Ascending aorta (tissue), 2 donors: ENCODE data around the gene NLRP8. TPM values are rescaled to one million over a fixed set of nuclear protein-coding genes. Genes with fewer than 3 reads are reported as not detected.

Source experiments
- DNase-seq, 2 donors: peaks; one replicate each; pipeline ENCODE4 v3.0.0-alpha.2; 2019; ENCODE audit warnings: low spot score in 2 of 2
- H3K27ac ChIP-seq, 2 donors: fragments of 200-600 bp; sonication (generic); one replicate each; pipeline ENCODE4 v1.5.1; 2016 to 2017; ENCODE audit warnings: mild to moderate bottlenecking in 1 of 2
- H3K27me3 ChIP-seq: fragments of 200-600 bp; sonication (generic); one replicate; pipeline ENCODE4 v1.5.1; 2017
- H3K36me3 ChIP-seq, 2 donors: fragments of 200-600 bp; sonication (generic); one replicate each; pipeline ENCODE4 v1.5.1; 2016
- H3K4me1 ChIP-seq, 2 donors: fragments of 200-600 bp; sonication (generic); one replicate each; pipeline ENCODE4 v1.5.1; 2016 to 2017; ENCODE audit warnings: mild to moderate bottlenecking in 1 of 2
- H3K4me3 ChIP-seq, 2 donors: fragments of 200-600 bp; sonication (generic); one replicate each; pipeline ENCODE4 v1.5.1; 2016 to 2017; ENCODE audit warnings: mild to moderate bottlenecking in 1 of 2
- H3K9me3 ChIP-seq, 2 donors: fragments of 200-600 bp; sonication (generic); one replicate each; pipeline ENCODE4 v1.5.1; 2016
- intact Hi-C: fragments of 100-400 bp; cut with DNase I; formaldehyde crosslinking; loops from one replicate; pipeline ENCODE4 v1.15.1; 2023
- total RNA-seq: library from RNA; depleted of rRNA; stranded (reverse); fragments of >200 nt; gene quantifications from one replicate; pipeline ENCODE4 v1.1.0, GENCODE V29; 2016
- TF ChIP-seq, protein P1 (sequence below), 3 experiments: fragments of 200-600 bp in 2 of 3; fragments of 450-650 bp in 1 of 3; sonication (generic) in 2 of 3; IDR thresholded peaks; one replicate each; pipeline ENCODE4 v1.5.1; 2016 to 2019; ENCODE audit warnings: antibody characterized with exemption in 3 of 3, mild to moderate bottlenecking in 1 of 3, moderate library complexity in 1 of 3

The NLRP8 gene
- total RNA-seq, 1 donor from 2014 or later: not detected

GRCh38 chr19:55956431-55956830 lies 8.8 kb downstream of the NLRP8 start:
- DNase-seq: no peak
- Histone ChIP-seq H3K27ac (no peak overlapping the region), H3K36me3 (no peaks in the 10 kb centered on the region), H3K4me3 (no peak overlapping the region), H3K9me3 (no peaks in the 10 kb centered on the region), H3K4me1 (no peaks in the 10 kb centered on the region), H3K27me3 (no peaks in the 10 kb centered on the region)
- TF ChIP-seq, protein P1, sequence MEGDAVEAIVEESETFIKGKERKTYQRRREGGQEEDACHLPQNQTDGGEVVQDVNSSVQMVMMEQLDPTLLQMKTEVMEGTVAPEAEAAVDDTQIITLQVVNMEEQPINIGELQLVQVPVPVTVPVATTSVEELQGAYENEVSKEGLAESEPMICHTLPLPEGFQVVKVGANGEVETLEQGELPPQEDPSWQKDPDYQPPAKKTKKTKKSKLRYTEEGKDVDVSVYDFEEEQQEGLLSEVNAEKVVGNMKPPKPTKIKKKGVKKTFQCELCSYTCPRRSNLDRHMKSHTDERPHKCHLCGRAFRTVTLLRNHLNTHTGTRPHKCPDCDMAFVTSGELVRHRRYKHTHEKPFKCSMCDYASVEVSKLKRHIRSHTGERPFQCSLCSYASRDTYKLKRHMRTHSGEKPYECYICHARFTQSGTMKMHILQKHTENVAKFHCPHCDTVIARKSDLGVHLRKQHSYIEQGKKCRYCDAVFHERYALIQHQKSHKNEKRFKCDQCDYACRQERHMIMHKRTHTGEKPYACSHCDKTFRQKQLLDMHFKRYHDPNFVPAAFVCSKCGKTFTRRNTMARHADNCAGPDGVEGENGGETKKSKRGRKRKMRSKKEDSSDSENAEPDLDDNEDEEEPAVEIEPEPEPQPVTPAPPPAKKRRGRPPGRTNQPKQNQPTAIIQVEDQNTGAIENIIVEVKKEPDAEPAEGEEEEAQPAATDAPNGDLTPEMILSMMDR (IDR thresholded peaks at IDR 0.05): no peak
- intact Hi-C loops: no loop called here

- no peaks in the 10 kb centered on the region for H3K4me1 ChIP-seq
- TF ChIP-seq, protein P1 (IDR thresholded peaks at IDR 0.05): no peak
- no peak overlapping the region for H3K4me3 ChIP-seq
- no peak for DNase-seq
- no peaks in the 10 kb centered on the region for H3K9me3 ChIP-seq
- H3K36me3 ChIP-seq: no peaks in the 10 kb centered on the region
- H3K27ac ChIP-seq: no peak overlapping the region
- intact Hi-C loops: no loop called here
- H3K27me3 ChIP-seq: no peaks in the 10 kb centered on the region
Measured at GRCh38 chr19:55958356-55958755, 10.7 kb downstream of the NLRP8 start.

DNA sequence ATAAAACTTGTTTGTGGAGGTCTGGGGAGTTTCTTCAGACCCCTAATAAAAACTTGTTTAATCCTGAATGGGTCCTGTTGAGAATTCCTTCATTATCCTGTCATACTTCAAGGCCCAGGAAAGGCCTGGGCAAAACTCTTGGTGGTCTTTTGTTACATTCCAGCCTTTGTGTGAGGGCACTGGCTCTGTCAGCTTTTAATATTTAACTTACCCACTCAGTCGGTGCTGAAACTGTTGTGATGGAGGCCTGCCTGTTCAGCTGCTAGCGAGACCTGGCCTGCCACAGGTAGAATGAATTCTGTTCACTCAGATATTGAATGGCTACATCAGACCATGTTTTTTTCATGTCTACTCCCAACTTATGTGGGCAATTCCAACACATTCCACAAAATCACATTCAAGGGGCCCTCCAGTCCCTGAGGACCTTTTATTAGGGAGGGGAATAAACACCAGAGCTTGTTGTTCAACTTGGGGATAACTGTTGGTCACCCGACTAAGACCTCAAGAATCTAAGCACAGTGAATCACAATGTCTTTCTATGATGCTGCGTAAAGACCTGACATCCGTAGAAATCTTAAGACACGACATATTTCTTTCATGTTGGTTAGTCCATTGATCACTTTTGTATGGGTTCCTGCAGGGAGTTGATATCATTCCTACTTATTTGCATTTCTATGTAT lies 12.5 kb downstream of the NLRP8 start:
- intact Hi-C loops: no loop called here
- H3K9me3 ChIP-seq: no peaks in the 10 kb centered on the region
- TF ChIP-seq, protein P1 (IDR thresholded peaks at IDR 0.05): no peak
- H3K36me3 ChIP-seq: no peaks in the 10 kb centered on the region
- H3K4me1 ChIP-seq: no peaks in the 10 kb centered on the region
- H3K27ac ChIP-seq: no peak overlapping the region
- H3K4me3 ChIP-seq: no peak overlapping the region
- DNase-seq: no peak
- no peaks in the 10 kb centered on the region for H3K27me3 ChIP-seq

DNA sequence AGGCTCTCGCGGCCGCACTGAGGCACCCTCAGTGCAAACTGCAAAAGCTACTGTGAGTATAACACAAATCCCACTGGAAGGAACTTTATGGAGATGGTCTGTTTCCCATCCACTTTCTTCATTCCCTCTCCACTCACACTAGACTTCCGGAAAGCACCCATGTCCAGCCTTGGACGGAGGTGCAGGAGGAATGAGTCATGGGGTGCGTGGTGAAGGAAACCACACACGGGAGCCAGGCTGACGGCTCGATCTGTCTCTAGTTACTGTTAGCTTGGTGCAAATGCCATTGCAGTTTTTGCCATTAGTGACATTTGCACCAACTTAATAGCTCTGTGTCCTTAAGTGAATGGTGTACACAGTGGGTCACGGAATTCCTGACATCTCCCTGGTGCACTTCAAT lies 14.6 kb downstream of the NLRP8 start:
- DNase-seq: no peak
- H3K27ac ChIP-seq: no peak overlapping the region
- TF ChIP-seq, protein P1 (IDR thresholded peaks at IDR 0.05): no peak
- H3K9me3 ChIP-seq: no peaks in the 10 kb centered on the region
- intact Hi-C loops: no loop called here
- no peaks in the 10 kb centered on the region for H3K27me3 ChIP-seq
- no peaks in the 10 kb centered on the region for H3K36me3 ChIP-seq
- no peak overlapping the region for H3K4me3 ChIP-seq
- H3K4me1 ChIP-seq: no peaks in the 10 kb centered on the region

DNA sequence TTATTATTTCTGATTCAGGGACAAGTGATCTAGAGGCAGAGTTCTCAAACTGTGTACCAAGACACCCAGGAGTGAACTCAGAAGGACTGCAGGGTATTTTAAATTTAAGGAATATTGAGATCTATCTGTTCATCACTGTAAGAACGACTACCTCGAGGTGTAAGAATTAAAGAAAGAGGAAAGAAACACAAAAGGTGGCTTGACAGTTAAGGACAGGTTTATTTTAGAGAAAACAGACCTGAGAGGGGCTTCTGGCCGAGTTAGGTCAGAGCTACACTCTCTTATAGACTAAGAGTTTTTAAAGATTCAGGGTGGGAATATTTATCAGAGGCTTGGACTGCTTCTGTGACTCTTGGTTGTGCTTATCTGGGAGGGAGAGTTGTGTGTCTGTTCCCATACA lies 26.4 kb downstream of the NLRP8 start:
- intact Hi-C loops: no loop called here
- no peak for DNase-seq
- Histone ChIP-seq H3K9me3 (no peaks in the 10 kb centered on the region), H3K4me3 (no peak overlapping the region), H3K36me3 (no peaks in the 10 kb centered on the region), H3K27ac (no peak overlapping the region), H3K4me1 (no peaks in the 10 kb centered on the region), H3K27me3 (no peaks in the 10 kb centered on the region)
- TF ChIP-seq, protein P1 (IDR thresholded peaks at IDR 0.05): no peak

DNA sequence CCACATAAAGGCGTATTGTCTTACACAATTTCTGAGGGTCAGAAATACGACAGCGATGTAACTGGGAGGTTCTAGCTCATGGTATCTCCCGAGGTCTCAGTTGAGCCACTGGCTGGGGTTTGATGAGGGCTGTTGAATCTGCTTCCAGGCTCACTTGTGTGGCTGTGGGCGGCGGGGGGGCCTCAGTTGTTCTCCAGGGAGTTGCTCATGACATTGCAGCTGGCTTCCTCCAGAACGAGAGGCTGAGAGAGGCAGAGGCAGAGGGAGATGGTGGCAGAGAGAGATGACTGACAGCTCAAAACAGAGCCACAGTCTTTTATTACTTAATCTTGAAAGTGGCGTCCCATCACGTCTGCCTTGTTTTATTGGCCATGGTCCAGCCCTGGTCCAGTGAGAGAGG lies 32.8 kb downstream of the NLRP8 start:
- Histone ChIP-seq H3K36me3 (no peaks in the 10 kb centered on the region), H3K4me1 (no peaks in the 10 kb centered on the region), H3K4me3 (no peak overlapping the region), H3K27ac (no peak overlapping the region), H3K27me3 (no peaks in the 10 kb centered on the region), H3K9me3 (no peaks in the 10 kb centered on the region)
- intact Hi-C loops: no loop called here
- TF ChIP-seq, protein P1 (IDR thresholded peaks at IDR 0.05): no peak
- no peak for DNase-seq
